ENCODE measurements around the gene MROH7.

The MROH7 gene

GRCh38 chr1:54742282-54742681 is 100.7 kb downstream of the MROH7 start:
- no peak for DNase-seq (ENCODE audit: low spot score)

- no peak for DNase-seq (ENCODE audit: low spot score)
Measured at GRCh38 chr1:54743416-54744226, 102.0 kb downstream of the MROH7 start.

GRCh38 chr1:54744696-54745095 is 103.1 kb downstream of the MROH7 start:
- DNase-seq (ENCODE audit: low spot score), result no peak

GRCh38 chr1:54745274-54745673 is 103.7 kb downstream of the MROH7 start:
- DNase-seq (ENCODE audit: low spot score), result peak; percentile 19

GRCh38 chr1:54745864-54746263 is 104.3 kb downstream of the MROH7 start:
- no peak for DNase-seq (ENCODE audit: low spot score)

- no peak for DNase-seq (ENCODE audit: low spot score)
Measured at GRCh38 chr1:54748094-54748835, 106.7 kb downstream of the MROH7 start.

GRCh38 chr1:54750596-54750995 is 109.0 kb downstream of the MROH7 start:
- DNase-seq (ENCODE audit: low spot score), result no peak

GRCh38 chr1:54751426-54751825 is 109.8 kb downstream of the MROH7 start:
- DNase-seq (ENCODE audit: low spot score), result no peak

- no peak for DNase-seq (ENCODE audit: low spot score)
Measured at GRCh38 chr1:54754045-54754444, 112.5 kb downstream of the MROH7 start.

GRCh38 chr1:54754486-54755285 is 113.1 kb downstream of the MROH7 start:
- no peak for DNase-seq (ENCODE audit: low spot score)

GRCh38 chr1:54757833-54758232 is 116.2 kb downstream of the MROH7 start:
- no peak for DNase-seq (ENCODE audit: low spot score)

- DNase-seq (ENCODE audit: low spot score), result no peak
Measured at GRCh38 chr1:54758678-54759348, 117.2 kb downstream of the MROH7 start.
